ENCODE data around the gene CDH11.

The CDH11 gene

DNA sequence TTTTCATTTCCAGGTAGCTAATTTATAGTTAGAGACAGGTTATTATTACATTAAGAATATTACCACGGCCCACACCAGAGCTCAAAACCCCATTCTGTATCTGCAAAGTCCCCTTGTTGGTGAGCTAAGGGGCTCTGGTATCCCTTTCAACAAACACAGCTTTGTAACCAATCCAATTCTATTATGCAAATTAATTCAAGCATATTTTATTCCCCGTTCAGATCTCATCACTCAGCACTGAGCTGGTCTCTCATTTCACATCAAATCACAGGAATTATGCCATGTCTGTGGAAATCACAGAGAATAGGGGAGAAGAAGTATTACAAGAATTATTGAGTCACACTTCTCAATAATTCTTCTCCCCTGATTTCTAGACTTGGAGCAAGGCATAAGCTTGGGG lies 111.7 kb downstream of the CDH11 start:
- no peaks in the 10 kb centered on the region for H4K20me1 ChIP-seq (ENCODE audit: control insufficient read depth, insufficient read depth, low read depth, low read length)
- no peaks in the 10 kb centered on the region for H3K79me2 ChIP-seq (ENCODE audit: control insufficient read depth, low read length)
- TF ChIP-seq, protein P1, sequence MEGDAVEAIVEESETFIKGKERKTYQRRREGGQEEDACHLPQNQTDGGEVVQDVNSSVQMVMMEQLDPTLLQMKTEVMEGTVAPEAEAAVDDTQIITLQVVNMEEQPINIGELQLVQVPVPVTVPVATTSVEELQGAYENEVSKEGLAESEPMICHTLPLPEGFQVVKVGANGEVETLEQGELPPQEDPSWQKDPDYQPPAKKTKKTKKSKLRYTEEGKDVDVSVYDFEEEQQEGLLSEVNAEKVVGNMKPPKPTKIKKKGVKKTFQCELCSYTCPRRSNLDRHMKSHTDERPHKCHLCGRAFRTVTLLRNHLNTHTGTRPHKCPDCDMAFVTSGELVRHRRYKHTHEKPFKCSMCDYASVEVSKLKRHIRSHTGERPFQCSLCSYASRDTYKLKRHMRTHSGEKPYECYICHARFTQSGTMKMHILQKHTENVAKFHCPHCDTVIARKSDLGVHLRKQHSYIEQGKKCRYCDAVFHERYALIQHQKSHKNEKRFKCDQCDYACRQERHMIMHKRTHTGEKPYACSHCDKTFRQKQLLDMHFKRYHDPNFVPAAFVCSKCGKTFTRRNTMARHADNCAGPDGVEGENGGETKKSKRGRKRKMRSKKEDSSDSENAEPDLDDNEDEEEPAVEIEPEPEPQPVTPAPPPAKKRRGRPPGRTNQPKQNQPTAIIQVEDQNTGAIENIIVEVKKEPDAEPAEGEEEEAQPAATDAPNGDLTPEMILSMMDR (IDR thresholded peaks at IDR 0.05; ENCODE audit: low read depth, low read length, poor library complexity, severe bottlenecking) = no peak
- TF ChIP-seq EZH2phosphoT487 (IDR thresholded peaks at IDR 0.05; ENCODE audit: borderline replicate concordance, low read length) = no peak
- H3K36me3 ChIP-seq (ENCODE audit: control insufficient read depth, low read length) = no peaks in the 10 kb centered on the region
- no peaks in the 10 kb centered on the region for H3K4me1 ChIP-seq (ENCODE audit: control insufficient read depth, low read length)
- H3K27me3 ChIP-seq (ENCODE audit: control insufficient read depth, low read length) = no peaks in the 10 kb centered on the region
- no peaks in the 10 kb centered on the region for H3K9me3 ChIP-seq (ENCODE audit: control insufficient read depth, insufficient read depth, low read length)
- H3K9me2 ChIP-seq (replicated peaks; ENCODE audit: control insufficient read depth, low read length) = no peaks in the 10 kb centered on the region
- H3K4me3 ChIP-seq (ENCODE audit: low read length) = no peak overlapping the region
- H3K4me2 ChIP-seq (ENCODE audit: low read length) = no peak overlapping the region
- H3K27ac ChIP-seq (ENCODE audit: low read depth, low read length) = no peak overlapping the region
- H3F3A ChIP-seq (ENCODE audit: control insufficient read depth, insufficient read depth) = no peaks in the 10 kb centered on the region

DNA sequence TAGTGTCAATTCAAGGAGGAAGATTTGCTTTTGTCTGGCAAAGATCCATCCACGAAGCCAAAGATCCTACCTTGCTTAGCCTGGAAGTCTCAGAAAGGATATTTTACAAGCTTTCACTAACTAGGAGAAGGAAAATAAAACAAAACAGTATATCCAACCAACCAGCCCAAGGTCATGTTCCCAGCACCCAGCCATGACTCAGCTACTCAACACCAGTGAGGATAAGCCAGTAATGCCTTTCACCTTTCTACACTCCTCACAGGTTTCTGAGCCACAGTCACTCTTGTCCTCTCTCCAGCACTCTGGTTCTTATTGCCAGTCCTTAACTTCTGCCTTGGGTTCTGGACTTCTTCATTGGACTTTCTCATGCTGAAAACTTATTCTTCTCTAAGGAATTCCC lies 116.2 kb downstream of the CDH11 start:
- no peaks in the 10 kb centered on the region for H3K9me2 ChIP-seq (replicated peaks; ENCODE audit: control insufficient read depth, low read length)
- H3K27me3 ChIP-seq (ENCODE audit: control insufficient read depth, low read length) = no peaks in the 10 kb centered on the region
- H3K9me3 ChIP-seq (ENCODE audit: control insufficient read depth, insufficient read depth, low read length) = no peaks in the 10 kb centered on the region
- H4K20me1 ChIP-seq (ENCODE audit: control insufficient read depth, insufficient read depth, low read depth, low read length) = no peaks in the 10 kb centered on the region
- H3K79me2 ChIP-seq (ENCODE audit: control insufficient read depth, low read length) = no peaks in the 10 kb centered on the region
- no peak overlapping the region for H3K4me3 ChIP-seq (ENCODE audit: low read length)
- H3F3A ChIP-seq (ENCODE audit: control insufficient read depth, insufficient read depth) = no peaks in the 10 kb centered on the region
- no peak overlapping the region for H3K27ac ChIP-seq (ENCODE audit: low read depth, low read length)
- H3K4me1 ChIP-seq (ENCODE audit: control insufficient read depth, low read length) = no peaks in the 10 kb centered on the region
- no peak for TF ChIP-seq EZH2phosphoT487 (IDR thresholded peaks at IDR 0.05; ENCODE audit: borderline replicate concordance, low read length)
- TF ChIP-seq, protein P1 (IDR thresholded peaks at IDR 0.05; ENCODE audit: low read depth, low read length, poor library complexity, severe bottlenecking) = no peak
- no peak overlapping the region for H3K4me2 ChIP-seq (ENCODE audit: low read length)
- no peaks in the 10 kb centered on the region for H3K36me3 ChIP-seq (ENCODE audit: control insufficient read depth, low read length)

DNA sequence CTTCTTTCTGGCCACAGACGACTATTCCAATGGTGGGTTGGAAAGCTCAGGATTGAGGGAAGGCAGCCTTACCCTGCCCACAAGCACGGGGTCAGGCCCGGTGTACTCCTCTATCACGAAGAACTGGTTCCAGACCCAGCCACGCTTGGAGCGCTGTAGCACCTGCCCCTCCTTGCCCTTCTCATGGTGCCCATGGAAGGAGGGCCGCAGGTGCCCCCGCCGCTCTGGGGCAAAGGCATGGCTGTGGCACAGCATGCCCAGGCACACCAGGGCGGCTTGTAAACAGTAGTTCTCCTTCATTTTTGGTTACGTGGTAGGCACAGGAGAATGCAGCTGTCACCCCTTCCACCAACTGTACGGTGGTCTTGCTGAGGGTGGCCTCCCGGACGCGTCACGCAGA lies 117.3 kb downstream of the CDH11 start:
- H3K9me2 ChIP-seq (replicated peaks; ENCODE audit: control insufficient read depth, low read length) = no peaks in the 10 kb centered on the region
- H3K27ac ChIP-seq (ENCODE audit: low read depth, low read length) = no peak overlapping the region
- H4K20me1 ChIP-seq (ENCODE audit: control insufficient read depth, insufficient read depth, low read depth, low read length) = no peaks in the 10 kb centered on the region
- no peaks in the 10 kb centered on the region for H3K36me3 ChIP-seq (ENCODE audit: control insufficient read depth, low read length)
- H3F3A ChIP-seq (ENCODE audit: control insufficient read depth, insufficient read depth) = no peaks in the 10 kb centered on the region
- no peak overlapping the region for H3K4me2 ChIP-seq (ENCODE audit: low read length)
- no peak overlapping the region for H3K4me3 ChIP-seq (ENCODE audit: low read length)
- no peak for TF ChIP-seq EZH2phosphoT487 (IDR thresholded peaks at IDR 0.05; ENCODE audit: borderline replicate concordance, low read length)
- TF ChIP-seq, protein P1 (IDR thresholded peaks at IDR 0.05; ENCODE audit: low read depth, low read length, poor library complexity, severe bottlenecking) = no peak
- H3K27me3 ChIP-seq (ENCODE audit: control insufficient read depth, low read length) = no peaks in the 10 kb centered on the region
- H3K79me2 ChIP-seq (ENCODE audit: control insufficient read depth, low read length) = no peaks in the 10 kb centered on the region
- H3K9me3 ChIP-seq (ENCODE audit: control insufficient read depth, insufficient read depth, low read length) = no peaks in the 10 kb centered on the region
- H3K4me1 ChIP-seq (ENCODE audit: control insufficient read depth, low read length) = no peaks in the 10 kb centered on the region

DNA sequence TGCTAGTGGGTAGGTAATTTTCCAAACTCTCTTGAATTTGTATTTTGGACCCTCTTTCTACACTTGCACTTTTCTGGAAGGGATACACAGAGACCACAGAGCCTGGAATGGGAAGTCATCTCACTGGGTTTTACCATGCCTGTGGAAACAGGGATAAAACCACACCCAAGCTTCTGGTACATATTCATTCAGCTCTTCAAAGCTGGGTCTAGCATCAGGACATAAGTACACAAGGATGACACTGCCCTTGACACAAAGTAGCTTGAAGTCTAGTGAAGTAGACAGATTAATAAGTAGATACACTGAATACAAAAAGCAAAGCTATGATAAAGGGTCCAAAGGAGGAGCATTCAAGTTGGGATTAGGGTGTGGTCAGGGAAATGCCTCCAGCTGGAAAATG lies 118.2 kb downstream of the CDH11 start:
- H3K4me2 ChIP-seq (ENCODE audit: low read length) = no peak overlapping the region
- no peaks in the 10 kb centered on the region for H3K27me3 ChIP-seq (ENCODE audit: control insufficient read depth, low read length)
- H4K20me1 ChIP-seq (ENCODE audit: control insufficient read depth, insufficient read depth, low read depth, low read length) = no peaks in the 10 kb centered on the region
- no peaks in the 10 kb centered on the region for H3K9me3 ChIP-seq (ENCODE audit: control insufficient read depth, insufficient read depth, low read length)
- H3K4me1 ChIP-seq (ENCODE audit: control insufficient read depth, low read length) = no peaks in the 10 kb centered on the region
- no peaks in the 10 kb centered on the region for H3K79me2 ChIP-seq (ENCODE audit: control insufficient read depth, low read length)
- H3K9me2 ChIP-seq (replicated peaks; ENCODE audit: control insufficient read depth, low read length) = no peaks in the 10 kb centered on the region
- H3K4me3 ChIP-seq (ENCODE audit: low read length) = no peak overlapping the region
- H3F3A ChIP-seq (ENCODE audit: control insufficient read depth, insufficient read depth) = no peaks in the 10 kb centered on the region
- no peak overlapping the region for H3K27ac ChIP-seq (ENCODE audit: low read depth, low read length)
- H3K36me3 ChIP-seq (ENCODE audit: control insufficient read depth, low read length) = no peaks in the 10 kb centered on the region
- TF ChIP-seq EZH2phosphoT487 (IDR thresholded peaks at IDR 0.05; ENCODE audit: borderline replicate concordance, low read length) = no peak
- TF ChIP-seq, protein P1 (IDR thresholded peaks at IDR 0.05; ENCODE audit: low read depth, low read length, poor library complexity, severe bottlenecking) = no peak

All from DOHH2 (cell line).